G401.6 (cell line): Measurements from ENCODE around the gene IGF2R.
"Not testable (repeated sequence)": the region's sequence is repeated elsewhere in the genome, so short reads cannot be mapped to it uniquely, and the experiment has no call there.

Experiments
- FAIRE-seq: peaks from 2 replicates; lab custom pipeline; 2012; peaks lifted over from hg19 to GRCh38; lab: Jason Lieb, UNC

The IGF2R gene

DNA sequence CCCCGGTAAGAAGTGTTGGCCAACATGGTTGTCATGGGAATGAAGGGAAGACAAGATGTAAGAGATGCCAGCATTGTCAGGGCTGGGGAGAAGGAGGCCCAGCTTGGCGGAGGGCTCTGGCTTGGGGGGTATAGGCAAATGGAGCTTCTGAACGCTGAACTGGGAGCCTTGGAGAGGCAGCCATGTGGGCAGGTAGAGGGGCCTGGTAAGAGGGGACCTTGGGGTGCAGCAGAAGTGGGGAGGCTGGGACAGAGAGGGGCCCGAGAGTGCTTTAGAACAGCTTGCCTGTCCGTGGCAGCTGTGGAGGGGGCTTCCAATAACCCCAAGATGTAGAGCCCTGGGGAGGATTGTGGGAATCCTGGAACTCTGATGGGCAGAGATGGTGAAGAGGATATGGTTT, 155.7 kb downstream of the IGF2R start:
- FAIRE-seq: no peak

DNA sequence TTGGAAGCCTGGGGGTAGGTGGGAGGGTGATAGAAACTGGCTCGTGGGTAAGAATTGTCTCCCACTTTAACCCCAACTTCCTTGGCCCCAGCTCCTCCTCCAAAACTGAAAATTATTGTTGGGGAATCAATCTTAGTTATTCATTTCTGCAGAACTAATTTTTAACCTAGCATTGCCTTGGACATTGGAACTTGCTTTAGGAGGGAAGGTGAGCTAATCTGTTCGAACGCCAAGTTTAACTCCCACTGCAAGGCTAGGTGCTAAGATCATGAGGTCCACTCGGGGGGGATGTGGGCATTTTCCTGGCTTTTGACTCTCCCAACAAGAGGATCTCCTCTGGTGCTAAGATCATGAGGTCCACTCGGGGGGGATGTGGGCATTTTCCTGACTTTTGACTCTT, 156.2 kb downstream of the IGF2R start:
- not testable (repeated sequence) for FAIRE-seq

DNA sequence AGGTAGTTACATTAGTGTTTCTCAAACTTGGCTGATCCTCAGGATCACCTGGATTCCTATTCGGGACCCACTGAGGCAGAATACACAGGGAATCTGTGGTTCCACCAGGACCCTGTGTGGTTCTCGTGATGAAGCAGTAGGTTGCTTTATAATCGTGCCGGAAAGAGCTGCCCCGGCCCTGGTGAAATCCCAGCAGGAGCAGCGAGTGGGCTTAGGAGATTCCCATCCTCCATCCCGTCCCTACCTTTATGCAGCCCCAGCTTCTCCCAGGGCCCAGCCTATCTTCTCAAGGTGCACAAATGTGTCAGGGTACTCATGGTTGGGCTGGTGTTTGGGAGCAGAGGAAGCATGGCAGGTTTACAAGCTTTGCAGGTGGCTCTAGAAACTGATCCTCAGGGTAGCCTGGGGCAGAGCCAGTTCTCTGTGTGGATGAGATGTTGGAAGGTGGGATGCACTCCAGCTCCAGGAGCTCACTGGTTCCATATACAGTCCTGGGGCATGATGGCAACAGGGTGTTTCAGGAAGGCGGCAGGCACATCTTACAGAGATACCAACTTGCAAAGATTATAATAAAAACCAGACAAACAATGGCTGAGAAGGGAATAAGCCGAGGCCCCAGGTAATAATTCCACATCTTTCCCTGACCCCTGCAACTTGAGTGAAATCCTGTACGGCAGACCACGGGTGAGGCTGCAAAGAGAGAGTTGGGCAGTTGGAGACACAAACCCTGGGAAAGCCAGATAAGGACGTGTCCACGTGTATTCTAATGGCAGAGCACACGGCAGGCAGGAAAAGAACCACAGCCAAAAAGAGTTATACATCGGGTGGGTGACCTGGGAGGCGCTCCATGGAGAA, 158.6 kb downstream of the IGF2R start:
- no peak for FAIRE-seq

DNA sequence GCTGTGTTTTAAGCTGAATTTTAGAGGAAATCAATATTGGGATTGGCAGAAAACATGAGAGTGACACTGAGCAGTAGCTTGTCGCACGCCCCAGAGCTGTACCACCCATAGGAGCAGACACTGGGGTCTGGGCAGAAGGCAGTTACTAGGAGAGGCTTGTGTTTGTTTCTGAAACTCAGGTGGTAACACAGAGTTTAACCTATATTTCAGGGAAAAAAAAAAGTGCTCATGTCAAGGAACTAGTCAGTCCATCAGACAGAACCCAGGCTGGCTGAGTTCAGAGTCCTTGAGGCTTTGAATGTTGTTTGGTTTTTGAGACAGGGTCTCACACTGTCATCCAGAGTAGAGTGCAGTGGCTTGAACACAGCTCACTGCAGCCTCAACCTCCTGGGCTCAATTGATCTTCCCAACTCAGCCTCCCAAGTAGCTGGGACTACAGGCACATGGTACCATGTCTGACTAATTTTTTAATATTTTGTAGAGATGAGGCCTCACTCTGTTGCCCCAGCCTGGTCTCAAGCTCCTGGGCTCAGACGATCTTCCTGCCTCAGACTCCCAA, 159.3 kb downstream of the IGF2R start:
- FAIRE-seq: no peak

DNA sequence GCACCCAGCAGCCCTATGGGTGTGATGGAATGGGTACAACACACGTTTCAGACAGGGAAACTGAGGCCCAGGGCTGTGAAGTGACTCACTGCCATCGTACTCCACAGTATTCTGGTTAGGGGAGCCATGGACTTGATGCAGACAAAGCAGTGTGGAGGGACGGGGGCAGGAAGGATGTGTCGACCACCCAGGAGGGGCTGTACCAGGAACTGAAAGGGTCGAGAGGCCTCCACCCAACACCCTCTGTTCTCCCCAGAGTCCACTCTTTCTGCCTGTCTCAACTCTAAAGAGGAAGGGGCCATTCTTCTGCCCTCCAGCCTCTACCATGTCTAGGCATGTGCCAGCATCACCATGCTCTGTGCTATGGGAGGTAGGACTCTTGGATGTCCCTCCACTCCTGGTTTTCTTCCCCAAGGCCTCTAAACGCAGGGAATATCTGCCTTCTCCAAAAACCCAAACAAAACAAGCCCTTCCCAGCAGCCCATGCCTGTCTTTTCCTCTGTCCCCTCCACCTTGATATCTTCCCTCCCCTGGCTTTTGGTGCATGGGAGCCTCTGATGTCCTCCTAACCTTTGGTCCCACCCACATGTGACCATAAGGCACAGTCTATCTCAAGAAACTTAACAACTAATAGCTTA, 160.1 kb downstream of the IGF2R start:
- no peak for FAIRE-seq

DNA sequence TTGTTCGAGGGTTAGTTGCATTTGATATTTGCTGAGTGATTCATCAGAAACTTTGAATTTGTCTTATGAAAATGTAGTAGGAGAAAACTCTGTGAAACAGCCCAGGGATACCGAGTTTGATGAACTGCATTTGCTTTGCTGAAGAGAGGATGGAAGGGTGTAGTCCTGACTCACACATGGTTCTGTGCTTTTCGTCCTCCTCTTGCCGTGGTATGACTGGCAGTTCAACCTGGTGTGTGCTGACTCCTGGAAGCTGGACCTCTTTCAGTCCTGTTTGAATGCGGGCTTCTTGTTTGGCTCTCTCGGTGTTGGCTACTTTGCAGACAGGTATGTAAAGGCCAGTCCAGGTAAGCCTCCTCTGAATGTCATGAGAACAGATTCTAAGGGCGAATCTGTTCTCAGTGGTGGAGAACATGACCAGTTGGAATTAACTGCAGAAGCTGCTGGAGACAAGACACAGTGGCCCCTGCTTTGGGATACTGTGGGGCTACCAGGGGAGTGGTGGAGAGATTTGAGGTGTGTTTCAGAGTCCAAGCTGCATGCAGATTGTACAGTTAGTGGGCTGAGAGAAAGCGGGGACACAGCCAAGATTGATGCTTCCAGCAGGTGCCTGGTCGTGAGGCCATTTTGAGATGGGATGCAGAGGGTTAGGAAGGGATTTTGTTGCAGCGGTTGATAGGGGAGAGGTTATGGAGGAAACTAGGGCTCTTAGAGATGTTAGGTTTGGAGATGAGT, 161.2 kb downstream of the IGF2R start:
- no peak for FAIRE-seq

DNA sequence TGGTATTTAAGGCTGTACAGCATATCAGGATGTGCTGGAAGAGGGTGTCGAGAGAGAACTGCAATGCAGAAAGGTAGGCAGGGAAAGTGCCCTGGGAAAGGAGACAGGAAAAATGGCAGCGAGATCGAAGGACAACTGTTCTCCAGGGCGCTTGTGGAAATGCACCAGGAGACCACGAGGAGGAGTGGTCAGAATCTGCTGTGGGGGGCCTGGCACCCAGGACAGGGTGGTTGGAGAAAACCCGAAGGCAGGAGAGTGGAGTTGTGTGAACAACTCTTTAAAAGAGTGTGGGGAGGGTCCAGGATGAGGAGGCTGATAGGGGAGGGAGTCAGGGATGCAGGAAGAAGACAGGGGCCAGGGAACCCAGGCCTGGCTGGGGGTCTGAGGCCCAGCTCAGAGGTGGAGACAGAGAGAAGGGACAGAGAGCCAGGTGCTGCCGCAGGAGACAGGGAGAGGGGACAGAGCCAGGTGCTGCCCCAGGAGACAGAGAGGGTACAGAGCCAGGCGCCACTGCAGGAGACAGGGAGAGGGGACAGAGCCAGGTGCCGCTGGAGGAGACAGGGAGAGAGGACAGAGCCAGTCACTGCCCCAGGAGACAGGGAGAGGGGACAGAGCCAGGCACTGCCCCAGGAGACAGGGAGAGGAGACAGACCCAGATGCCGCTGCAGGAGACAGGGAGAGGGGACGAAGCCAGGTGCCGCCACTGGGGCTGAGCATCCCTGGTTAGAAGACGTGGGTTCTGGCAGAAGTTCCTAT, 162.0 kb downstream of the IGF2R start:
- no peak for FAIRE-seq

DNA sequence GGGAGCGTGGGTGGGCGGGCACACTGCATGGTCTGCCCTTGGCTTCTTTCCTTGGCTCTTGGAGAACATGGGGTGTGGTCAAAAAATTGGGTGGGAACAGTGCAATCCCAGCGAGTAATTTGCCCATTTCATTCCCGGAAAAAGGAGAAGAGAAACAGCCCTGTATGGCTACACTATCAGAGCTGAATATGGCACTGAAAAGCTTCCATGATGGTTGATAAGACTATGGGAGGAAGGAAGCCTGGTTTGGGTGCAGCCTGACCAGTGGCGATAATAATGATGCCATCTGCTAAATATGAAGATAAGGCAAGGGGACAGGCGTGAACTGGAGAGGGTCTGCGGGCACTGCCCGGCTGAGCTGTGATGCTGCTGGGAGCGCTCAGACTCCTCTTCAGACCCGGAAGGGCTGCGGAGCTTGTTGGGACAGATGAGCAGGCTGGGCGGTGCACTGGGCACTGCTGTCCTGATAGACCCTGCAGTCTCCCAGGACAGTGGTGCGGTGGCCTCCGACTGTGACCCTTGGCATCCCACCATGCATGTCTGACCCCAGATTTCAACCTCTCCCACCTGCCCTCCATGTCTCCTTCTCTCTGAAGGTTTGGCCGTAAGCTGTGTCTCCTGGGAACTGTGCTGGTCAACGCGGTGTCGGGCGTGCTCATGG, 162.9 kb downstream of the IGF2R start:
- FAIRE-seq: no peak

DNA sequence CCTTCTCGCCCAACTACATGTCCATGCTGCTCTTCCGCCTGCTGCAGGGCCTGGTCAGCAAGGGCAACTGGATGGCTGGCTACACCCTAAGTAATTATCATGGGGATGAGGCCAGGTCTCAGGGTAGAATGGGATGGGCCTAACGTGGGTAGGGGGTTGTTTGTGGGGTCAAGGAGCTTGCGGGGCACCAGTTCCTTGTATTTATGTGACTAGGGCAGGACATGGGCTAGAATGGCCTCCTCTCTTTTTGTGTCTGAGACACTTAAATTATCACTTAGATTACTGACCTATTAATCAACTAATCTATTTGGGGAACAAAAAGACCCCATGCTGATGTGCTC, 163.4 kb downstream of the IGF2R start:
- FAIRE-seq: no peak

DNA sequence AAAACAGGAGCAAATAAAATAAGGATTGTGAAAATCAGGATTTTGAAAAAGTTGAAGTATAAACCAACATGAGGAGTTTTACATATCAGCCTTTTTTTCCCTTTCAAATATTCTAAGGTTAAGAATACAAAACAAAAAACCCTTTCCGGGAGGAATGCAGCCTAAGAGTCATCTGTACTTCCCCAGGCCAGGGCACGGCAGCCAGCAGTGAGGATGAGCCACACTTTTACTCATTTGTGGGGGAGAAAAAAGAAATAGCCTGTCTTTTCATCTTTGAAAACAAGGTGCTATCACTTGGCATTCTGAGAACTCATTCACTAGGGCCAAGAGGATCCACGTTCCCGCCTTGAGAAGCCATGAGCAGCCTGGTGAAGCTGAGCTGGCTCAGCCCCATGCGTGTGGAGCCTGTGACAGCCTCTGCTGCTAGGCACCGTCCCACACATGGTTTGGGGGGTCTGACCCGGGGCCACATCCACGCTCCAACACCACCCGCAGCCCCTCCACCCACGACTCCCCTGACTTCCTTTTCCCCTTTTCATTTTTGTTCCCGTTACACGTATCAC, 164.0 kb downstream of the IGF2R start:
- no peak for FAIRE-seq

DNA sequence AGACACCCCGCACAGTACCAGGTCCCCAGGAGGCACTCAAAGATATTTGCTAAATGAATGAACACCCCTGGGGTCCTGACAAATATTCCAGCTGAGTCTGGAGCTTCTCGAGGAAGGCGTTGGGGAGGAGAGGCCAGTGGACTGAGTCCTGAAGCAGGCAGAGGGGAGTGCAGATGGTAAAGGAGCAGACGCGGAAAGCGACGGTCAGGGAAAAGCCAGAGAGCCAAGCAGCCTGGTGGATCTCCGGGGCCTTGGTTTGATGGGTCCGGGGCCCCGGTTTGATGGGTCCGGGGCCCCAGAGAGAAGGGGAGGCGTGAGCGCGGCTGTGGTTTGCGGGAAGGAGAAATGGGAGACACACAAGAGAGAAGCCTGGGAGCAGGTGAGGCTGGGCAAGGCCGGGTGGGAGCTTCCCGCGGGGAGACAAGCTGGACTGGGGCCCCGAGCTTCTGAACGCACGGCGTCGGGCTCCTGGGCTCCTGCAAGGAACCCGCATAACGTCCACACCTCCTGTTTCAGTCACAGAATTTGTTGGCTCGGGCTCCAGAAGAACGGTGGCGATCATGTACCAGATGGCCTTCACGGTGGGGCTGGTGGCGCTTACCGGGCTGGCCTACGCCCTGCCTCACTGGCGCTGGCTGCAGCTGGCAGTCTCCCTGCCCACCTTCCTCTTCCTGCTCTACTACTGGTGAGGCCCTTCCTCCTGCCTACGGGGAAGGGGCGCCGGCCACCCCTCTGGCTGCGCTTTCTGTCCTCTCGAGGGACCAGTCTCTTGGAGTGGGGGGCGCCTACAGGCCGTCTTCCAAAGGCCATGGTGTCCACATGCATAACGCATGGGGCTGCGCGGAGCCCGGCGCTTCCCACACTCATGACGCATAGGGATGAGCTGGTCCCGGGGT, 164.8 kb downstream of the IGF2R start:
- FAIRE-seq: no peak

DNA sequence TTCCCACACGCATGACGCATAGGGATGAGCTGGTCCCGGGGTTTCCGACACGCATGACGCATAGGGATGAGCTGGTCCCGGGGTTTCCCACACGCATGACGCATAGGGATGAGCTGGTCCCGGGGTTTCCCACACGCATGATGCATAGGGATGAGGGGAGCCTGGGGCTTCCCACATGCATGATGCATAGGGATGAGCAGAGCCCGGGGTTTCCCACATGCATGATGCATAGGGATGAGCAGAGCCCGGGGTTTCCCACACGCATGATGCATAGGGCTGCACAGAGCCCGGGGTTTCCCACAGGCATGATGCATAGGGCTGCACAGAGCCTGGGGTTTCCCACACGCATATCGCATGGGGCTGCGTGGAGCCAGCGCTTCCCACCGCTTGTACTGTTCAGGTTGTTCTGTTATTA, 165.5 kb downstream of the IGF2R start:
- FAIRE-seq: not testable (repeated sequence)

DNA sequence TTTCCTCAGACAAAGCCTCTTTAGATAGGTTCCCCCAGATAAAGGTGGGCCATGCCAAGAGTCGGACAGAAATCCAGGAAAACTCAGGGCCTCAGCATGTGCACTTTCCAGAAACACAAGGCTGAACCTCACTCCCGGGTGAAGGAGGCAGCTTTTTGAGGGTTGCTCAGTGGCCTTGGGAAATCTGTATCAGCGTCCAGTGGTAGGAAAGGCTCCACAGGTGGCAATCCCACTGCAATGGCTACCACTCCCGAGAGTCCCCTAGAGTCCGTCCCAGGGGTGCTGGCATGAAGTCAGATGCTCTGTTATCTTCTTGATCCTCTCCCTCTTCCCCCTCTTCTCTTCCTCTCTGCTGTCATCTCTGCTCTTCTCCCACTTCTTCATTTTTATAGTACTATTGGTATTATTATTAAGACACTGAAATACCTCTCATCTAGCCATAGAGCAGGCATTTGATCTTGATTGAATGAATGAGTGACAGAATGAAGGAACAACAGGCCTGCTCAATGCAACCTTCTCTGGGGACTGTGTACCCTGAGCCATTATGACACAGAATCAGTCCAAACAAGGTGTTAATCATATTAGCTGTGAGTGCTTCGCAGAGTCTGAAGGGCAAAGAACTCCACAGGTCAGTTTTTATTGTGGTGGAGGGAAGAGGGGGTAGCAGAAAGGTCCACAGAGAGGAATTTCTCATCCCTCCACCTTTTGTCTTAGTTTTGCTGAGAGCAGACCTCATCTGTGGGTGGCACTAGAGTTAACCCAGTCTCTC, 166.1 kb downstream of the IGF2R start:
- no peak for FAIRE-seq

DNA sequence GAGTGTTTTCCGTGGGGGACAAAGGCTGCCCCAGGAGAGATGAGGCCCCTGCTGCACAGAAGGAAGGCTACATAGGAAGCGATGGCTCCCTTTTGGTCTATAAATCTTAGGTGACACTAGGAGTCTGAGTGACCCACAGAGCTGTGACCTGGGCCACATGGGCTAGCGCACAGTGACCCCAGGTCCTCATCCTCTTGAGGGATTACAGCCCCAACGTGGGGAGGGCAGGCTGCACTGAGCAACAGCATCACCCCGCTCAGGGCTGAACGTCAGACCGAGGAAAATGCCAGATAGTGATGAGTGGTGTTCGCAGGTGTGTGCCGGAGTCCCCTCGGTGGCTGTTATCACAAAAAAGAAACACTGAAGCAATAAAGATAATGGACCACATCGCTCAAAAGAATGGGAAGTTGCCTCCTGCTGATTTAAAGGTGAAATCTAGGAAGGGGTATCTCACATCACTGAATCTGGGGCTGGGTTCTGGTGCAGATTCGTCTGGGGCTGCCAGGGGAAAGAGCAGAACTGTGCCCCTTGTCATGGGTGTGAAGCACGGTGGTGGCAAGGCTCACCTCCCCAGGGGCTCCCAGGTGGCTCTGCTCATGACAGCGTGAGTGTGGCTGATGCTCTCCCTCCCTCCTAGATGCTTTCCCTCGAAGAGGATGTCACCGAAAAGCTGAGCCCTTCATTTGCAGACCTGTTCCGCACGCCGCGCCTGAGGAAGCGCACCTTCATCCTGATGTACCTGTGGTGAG, 167.2 kb downstream of the IGF2R start:
- FAIRE-seq: no peak

DNA sequence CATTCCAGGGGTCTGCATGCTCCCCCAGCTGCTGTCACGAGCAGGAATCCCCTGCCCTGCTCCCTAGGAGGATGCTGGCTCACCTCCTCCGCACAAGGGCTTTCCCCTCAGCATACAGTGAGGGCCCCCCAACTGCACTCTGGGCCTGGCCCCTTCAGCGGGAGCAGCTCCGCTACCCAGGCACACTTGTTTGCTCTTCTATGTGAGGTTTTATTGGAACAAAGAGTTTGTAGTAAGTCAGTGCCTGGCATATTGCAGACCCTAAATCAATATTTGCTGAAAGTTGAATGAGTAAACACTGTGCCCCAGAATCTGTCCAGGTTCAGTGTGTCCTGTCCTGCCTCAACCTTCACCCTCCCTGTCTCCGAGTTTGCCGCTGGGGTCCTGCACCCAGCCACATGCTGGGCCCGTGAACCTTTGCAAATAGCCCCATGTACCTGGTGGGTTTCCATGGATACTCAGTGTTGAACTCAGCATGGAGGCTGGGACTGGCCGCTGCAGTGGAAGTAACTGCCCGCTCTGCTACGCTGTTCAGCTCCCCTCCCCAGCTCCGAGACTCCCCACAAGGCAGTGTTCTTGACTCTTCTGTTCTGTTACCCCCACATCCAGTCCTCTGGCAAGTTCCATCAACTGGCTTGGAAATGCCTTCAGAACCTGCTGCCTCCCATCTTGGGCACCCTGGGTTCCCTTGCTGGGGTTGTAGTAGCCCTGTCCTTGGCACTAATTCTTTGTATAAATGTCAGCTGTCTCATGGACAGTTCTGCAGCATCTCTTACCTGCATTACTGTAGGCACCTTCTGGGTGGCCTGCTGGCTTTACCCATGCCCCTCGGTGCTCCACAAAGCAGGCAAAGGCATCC, 168.5 kb downstream of the IGF2R start:
- FAIRE-seq: no peak

DNA sequence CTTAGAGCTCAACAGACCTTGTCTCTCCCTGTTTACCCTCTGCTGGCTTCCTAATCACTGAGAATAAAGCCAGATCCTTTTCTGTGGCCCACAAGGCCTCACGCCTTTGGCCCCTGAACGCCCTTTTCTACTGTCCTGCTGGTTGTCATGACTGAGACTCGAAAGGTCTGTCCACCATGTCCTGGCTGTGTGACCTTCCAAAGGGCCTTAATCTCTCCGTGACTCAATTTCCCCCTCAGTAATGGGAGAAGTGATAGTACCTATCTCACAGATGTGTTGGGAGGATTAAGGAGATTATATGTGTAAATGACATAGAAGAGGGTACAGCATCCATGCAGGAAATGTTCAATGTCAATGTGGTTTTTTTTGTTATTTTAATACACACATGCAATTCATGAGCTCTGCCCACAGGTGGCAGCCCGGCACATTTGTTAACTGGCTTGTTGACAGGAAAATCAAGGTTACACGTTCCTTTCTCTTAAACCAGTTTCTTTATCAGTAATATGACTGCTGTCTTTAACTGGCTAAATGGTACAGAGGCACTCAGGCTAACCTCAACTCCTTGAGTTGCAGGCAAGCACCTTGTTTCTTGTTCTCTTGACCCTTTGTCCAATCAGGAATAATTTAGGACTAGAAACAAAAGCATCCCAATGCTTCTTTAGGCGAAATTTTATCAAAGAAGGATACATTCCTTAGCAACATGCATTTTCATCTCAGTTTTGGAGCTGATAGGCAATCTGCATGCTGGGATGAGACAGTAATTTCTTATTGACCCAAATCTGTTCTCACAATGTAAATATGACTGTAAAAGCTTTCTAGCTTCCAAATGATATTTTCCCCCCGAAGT, 169.3 kb downstream of the IGF2R start:
- FAIRE-seq: peak; percentile 87
